DMS153 (cell line): ENCODE measurements around the gene ZNF433.
"Not testable (repeated sequence)": the region's sequence is repeated elsewhere in the genome, so short reads cannot be mapped to it uniquely, and the experiment has no call there.

Experiments used
- DNase-seq: peaks from one replicate; lab custom pipeline; 2025; lab: John Stamatoyannopoulos, UW

Gene ZNF433

DNA sequence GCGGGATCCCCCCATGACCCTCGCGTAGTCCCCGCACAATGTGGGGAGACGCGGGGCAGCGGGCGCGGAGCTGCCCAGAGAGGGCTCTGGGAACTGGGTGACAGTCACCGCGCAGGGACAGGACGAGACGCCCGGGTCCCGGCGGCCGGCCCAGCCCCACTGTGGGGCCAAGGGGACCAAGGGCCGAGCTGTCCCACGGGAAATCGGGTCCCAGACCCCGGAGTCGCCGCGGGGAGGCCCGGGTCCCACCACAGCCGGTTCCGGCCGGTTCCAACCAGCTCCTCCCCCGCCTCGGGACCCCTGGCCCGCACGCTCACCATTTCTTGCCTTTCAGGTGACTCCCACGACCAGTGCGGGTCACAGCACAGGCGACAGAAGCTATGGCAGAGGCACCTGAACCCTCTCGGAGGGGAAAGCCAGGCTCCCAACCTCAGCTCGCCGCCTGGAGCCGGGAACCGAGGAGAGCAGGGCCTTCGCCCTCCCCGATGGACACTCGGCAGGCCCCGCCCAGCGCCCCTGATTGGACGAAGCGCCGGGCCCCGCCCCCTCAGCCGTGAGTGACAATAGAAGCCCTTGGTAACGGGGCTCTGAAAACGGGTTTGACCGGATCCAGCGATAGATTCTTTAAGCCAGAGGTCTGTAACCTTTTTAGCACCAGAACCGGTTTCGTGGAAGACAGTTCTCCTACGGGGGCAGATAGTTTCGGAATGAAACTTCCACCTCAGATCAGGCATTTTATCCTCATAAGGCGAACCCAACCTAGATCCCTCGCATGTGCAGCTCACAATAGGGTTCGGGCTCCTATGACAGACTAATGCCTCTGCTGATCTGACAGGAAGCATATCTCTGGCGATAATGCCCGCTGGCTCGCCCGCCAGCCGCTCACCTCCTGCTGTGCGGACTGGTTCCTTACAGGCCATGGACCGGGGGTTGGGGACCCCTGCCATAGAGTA, at the start of gene ZNF433:
ZNF433 (minus strand) TSS at position 460 of the 953 bp plus-strand sequence; CDS start at position 320, 140 bp downstream.
- no peak for DNase-seq

DNA sequence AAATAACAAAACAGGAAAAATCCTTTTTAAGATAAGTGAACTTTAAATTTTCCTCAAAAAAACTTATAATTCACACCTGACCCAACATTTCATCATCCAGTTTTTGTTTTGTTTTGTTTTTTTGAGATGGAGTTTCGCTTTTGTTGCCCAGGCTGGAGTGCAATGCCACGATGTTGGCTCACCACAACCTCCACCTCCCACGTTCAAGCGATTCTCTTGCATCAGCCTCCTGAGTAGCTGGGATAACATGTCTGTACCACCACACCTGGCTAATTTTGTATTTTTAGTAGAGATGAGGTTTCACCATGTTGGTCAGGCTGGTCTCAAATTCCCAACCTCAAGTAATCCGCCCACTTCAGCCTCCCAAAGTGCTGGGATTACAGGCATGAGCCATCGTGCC, 47.9 kb upstream of the ZNF433 start:
- not testable (repeated sequence) for DNase-seq

DNA sequence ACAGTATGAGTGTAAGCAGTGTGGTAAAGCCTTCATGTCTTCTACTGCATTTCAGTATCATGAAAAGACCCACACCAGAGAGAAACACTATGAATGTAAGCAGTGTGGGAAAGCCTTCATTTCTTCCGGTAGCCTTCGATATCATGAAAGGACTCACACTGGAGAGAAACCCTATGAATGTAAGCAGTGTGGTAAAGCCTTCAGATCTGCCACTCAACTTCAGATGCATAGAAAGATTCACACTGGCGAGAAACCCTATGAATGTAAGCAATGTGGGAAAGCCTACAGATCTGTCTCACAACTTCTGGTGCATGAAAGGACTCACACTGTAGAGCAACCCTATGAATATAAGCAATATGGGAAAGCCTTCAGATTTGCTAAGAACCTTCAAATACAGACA, 41.9 kb upstream of the ZNF433 start:
- DNase-seq, result no peak

DNA sequence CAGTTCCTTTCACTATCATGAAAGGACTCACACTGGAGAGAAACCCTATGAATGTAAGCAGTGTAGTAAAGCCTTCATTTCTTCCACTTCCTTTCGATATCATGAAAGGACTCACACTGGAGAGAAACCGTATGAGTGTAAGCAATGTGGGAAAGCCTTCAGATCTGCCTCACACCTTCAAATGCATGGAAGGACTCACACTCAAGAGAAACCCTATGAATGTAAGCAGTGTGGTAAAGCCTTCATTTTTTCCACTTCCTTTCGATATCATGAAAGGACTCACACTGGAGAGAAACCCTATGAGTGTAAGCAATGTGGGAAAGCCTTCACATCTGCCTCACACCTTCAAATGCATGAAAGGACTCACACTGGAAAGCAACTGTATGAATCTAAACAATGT, 40.9 kb upstream of the ZNF433 start:
- not testable (repeated sequence) for DNase-seq

DNA sequence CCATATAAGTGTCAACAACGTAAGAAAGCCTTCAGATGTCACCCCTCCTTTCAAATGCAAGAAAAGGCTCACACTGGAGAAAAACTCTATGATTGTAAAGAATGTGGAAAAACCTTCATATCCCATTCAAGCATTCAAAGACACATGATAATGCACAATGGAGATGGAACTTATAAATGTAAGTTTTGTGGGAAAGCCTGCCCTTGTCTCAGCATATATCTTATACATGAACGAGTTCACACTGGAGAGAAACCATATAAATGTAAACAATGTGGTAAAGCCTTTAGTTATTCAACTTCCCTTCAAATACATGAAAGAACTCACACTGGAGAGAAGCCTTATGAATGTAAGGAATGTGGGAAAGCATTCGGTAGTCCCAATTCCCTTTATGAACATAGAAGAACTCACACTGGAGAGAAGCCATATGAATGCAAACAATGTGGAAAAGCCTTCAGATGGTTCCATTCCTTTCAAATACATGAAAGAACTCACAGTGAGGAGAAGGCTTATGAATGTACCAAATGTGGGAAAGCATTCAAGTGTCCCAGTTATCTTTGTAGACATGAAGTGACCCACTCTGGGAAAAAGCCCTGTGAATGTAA, 40.2 kb upstream of the ZNF433 start:
- no peak for DNase-seq

DNA sequence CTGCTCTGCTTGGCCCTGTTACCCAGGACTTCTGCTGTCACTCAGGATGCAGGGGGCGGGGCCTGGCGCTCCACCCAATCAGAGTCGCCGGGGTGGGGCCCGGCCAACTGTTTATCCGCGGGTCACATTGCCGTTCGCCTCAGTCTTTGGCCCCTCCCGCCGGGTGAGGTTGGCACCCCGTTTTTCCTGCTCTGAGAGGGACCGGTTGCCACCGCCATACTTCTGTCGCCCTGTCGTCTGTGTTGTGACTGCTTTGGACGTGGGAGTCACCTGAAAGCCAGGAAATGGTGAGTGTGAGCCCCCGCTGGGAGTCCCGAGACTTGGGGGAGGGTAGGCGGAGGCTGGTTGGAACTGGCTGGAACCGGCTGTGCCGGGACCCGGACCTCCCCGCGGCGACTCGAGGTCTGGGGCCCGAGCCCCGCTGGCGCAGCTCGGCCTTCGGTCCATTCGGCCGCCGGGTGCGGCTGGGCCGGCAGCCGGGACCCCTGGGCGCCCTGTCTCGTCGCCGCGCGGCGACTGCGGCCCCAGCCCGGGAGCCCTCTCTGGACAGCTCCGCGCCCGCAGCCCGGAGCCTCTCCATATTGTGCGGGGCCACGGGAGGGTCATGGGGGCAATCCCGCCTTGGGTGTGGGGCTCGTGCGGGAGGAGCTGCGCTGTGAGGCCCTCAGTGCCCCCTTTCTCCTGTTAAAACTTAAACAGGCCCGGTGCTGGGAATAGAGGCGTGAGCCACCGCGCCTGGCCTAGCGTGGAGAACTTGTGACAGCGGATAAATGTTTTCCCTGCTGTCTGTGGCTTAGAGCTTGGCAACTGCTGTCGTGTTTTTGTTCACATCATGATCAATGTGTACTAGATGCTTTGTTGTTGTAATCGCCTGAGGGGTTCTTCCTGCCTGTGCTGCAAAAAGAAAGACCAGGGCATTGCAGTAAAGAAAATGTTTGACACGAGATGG, 29.4 kb upstream of the ZNF433 start, which contains the start of gene ZNF844:
ZNF844 (plus strand) TSS at position 142 of the 949 bp plus-strand sequence; CDS start at position 285, 143 bp downstream.
- DNase-seq, result no peak

DNA sequence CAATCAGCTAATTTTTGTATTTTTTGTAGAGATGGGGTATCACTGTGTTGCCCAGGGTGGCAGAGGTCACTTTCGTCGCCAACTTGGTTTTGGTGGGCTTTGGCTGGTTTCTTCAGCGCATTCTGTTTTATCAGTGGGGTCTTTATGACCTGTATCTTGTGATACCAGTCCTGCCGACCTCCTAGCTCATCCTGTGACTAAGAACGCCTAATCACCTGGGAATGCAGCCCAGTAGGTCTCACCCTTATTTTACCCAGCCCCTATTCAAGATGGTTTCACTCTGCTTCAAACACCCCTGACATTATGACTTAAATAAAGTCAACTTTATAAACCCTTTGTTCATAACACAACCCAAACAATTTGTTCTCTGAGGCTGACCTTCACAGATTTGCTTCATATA, 20.3 kb upstream of the ZNF433 start:
- DNase-seq, result no peak

DNA sequence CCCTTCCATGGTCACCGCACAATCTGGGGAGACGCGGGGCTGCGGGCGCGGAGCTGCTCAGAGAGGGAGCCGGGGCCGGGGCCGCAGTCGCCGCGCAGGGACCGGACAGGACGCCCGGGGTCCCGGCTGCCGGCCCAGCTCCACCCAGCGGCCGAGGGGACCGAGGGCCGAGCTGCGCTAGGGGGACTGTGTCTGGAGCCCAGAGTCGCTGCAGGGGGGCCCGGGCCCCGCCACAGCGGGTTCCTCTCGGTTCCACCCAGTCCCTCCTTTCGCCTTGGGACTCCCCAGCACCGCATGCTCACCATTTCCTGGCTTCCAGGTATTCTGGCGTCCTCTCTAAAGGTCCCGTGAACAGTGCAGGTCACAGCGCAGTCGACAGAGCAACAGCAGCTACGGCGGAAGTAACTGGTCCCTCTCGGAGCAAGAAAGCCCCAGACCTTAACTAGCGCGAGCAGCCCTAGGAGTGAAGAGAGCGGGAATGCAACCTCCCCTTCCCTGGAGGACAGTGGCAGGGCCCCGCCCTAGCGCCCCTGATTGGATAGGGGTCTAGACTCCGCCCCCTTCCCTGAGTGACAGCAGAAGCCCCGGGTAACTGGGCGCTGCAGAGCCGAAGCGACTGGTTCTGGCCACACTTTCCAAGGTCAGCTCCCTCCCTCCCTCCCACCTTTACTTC, 17.2 kb upstream of the ZNF433 start, which contains the start of gene ZNF878:
ZNF878 (minus strand) TSS at position 465 of the 673 bp plus-strand sequence; CDS start at position 305, 160 bp downstream.
- DNase-seq, result no peak

DNA sequence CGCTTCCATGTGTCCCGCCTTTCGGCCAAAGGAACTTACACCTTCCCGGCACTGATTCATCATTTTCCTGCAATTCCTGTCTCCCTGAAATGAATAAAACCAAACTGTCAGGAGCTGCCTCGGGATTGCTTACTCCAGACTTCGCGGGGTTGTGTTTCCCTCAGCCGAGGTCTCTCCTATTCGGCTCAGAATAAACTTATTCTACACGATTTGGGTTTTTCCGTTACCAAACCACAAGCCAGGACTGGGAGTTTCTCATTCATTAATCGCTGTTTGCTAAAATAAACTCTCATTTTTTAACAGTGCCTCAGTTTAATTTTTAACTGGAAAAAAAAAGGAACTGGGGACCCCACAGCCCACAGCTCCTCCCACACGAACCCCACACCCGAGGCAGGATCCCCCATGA, 16.6 kb upstream of the ZNF433 start:
- DNase-seq, result no peak

DNA sequence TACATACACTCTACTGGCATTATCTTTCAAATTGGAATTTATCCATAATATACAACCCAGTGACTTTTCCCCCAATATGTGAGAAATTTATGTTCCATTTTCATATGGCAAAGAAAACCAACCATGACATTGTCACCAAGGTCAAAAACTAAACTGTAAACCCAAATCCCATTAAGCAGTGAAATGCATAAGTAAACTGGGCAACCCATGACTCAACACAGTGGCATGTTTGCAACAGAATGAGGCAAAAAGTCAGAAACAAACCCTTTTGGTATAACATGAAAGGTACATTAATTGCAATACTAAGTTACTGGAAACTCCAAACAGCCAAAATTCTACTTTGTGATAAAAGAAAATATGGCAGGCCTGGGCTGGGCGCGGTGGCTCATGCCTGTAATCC, 12.4 kb upstream of the ZNF433 start:
- DNase-seq, result no peak

DNA sequence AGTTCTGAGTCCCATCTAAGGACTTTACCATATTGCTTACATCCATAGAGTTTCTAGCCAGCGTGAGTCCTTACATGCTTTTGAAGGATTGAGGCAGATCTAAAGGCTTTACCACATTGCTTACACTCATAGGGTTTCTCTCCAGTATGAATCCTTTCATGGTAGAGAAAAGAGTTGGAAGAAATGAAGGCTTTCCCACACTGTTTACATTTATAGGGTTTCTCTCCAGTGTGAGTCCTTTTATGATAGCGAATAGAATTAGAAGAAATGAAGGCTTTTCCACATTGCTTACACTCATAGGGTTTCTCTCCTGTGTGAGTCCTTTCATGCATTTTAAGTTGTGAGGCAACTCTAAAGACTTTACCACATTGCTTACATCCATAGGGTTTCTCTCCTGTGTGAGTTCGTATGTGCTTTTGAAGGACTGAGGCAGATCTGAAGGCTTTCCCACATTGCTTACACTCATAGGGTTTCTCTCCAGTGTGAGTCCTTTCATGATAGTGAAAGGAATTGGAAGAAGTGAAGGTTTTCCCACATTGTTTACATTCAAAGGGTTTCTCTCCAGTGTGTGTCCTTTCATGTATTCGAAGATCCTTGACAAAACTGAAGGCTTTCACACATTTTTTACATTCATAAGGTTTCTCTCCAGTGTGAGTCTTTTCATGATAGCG, 8.4 kb upstream of the ZNF433 start:
- no peak for DNase-seq

DNA sequence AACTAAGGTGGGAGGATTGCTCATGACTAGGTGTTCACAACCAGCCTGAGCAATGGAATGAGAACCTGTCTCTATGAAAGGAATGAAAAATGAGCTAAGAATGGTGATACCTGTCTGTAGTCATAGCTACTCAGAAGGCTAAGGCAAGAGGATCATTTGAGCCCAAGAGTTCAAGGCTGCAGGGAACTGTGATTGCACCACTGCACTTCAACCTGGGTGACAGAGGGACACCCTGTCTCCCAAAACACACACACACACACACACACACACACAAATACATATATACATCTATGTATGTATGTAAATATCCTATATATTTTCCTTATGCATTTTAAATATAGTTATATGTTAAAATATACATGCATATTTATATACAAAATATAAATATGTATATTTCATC, 7.4 kb upstream of the ZNF433 start:
- no peak for DNase-seq

DNA sequence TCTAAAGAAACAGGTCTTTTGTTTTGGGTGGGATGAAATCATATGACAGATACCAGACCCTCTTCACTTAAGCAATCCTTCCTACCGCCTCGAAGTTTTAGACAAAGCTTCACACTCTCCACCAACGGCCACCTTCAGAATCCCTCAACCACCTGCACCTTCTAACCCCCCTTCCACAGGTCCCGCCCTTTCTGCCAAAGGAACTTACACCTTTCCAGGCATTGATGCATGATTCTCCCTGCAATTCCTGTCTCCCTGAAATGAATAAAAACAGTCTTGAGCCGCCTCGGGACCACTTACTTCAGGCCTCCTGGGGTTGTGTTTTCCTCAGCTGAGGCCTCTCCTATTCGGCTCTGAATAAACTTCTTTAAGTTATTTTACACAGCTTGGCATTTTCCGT, 859 bp downstream of the ZNF433 start:
- no peak for DNase-seq

DNA sequence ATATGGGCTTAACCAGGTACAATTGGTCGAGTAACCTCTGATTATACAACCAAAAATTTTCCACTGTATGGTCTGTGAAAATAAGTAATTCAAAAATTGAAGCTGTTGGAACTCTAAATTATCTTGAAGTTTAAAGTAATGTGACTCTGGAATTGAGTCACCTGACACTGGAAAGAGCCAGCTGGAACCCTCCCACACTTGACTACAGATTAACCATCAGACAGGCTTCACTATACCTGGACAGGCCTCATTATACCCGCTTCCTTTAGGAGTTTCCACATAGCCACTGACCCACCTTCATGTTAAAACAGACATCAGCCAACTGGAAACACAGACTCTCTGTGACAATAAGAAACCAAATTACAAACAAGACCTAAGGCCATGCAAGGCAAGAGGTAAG, 1.3 kb downstream of the ZNF433 start:
- DNase-seq, result no peak

DNA sequence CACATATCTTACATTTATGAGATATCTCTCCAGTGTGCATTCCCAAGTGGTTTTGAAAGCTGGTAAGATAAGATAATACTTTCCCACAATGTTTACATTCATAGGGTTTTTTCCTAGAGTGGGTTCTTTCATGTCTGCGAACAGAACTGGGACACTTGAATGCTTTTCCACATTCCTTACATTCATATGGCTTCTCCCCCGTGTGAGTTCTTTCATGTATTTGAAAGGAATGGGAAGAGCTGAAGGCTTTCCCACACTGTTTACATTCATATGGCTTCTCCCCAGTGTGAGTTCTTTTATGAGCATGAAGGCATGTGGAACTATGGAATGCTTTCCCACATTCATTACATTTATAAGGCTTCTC, 19.7 kb downstream of the ZNF433 start:
- DNase-seq, result no peak

DNA sequence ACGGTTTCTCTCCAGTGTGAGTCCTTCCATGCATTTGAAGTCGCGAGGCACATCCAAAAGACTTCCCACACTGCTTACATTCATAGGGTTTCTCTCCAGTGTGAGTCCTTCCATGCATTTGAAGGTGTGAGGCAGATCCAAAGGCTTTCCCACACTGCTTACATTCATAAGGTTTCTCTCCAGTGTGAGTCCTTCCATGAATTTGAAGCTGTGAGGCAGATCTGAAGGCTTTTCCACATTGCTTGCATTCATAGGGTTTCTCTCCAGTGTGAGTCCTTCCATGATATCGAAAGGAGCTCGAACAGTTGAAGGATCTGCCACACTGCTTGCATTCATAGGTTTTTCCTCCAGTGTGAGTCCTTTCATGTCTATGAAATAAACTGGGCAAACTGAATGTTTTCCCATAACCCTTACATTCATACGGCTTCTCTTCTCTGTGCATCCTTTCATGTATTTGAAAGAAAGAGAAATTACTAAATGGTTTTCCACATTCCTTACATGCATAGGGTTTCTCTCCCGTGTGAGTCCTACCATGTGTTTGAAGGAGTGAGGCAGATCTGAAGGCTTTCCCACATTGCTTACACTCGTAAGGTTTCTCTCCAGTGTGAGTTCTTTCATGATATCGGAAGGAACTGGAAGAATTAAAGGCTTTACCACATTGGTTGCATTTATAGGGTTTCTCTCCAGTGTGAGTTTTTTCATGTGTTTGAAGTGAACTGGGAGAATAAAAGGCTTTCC, 20.3 kb downstream of the ZNF433 start:
- DNase-seq, result no peak

DNA sequence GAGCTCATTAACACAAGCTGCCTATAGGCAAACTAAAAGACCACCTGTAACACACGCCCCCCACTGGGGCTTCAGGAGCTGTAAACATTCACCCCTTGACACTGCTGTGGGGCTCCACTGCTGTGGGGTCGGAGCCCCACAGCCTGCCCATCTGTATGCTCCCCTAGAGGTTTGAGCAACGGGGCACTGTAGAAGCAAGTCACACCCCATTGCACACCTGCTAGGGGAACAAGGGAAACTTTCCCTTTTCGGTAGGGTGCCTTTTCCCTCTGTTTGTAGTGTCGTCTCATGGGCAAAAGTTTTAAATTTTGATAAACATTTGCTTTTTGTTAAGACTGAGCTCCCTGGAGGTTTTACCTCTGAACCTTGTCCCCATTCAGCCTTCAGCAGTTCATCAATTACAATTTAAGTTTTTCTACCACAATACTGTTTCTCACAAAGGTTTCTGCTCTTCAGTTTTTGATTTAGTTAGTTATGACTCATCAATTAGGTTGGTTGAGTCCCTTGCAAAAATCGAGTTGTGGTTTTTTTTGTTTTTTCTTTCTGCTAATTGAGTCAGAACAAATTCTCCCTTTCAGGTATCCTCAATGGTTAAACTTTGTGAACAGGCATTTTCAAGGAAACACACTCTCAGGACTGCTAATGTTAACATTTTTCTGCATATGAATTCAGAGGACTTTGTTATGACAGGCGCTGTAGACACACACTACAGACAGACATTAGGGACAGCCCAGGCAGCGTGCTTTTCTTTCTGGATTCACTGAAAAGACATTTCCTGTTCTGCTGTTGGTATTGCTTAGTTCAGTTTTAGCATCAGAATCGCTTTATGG, 35.1 kb downstream of the ZNF433 start:
- DNase-seq, result no peak

DNA sequence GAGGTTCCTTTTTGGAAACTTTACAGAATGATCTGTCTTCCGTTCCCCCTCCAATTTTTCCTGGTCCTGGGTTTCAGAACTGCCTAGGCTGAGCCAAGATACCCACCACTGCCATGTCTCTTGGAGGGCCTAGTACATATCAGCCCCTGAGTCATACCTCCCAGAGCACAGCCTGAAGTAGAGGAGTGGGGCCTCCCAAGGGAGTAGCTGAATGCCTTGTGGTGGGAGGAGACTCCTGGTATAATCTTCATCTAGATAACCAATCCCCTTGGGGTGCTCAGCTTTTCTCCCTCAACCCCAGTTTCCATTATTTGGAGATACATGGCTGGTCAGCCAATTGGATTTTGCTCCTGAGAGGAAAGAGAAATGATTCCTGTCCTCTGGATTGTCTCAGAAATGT, 40.3 kb downstream of the ZNF433 start:
- DNase-seq, result no peak

DNA sequence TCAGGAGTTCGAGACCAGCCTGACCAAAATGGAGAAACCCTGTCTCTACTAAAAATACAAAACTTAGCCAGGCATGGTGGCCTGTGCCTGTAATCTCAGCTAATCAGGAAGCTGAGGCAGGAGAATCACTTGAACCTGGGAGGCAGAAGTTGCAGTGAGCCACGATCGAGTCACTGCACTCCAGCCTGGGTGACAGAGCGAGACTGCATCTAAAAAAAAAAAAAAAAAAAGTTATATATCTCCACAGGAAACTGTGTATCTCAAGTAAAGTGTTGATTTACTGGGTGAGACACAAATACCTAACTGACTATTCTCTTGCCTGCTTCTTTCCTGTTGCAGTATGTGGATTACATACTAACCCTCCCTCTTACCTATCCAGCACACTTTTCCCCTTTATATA, 43.6 kb downstream of the ZNF433 start:
- not testable (repeated sequence) for DNase-seq
